Ectodermal cell (in vitro differentiated cells): ENCODE data around the gene NUBPL.
"Not testable (repeated sequence)": the region's sequence is repeated elsewhere in the genome, so short reads cannot be mapped to it uniquely, and the experiment has no call there.

Experiments
- H3K27ac ChIP-seq: 2 replicates; pipeline ENCODE4 v1.7.0; 2013; ENCODE audit warnings: mild to moderate bottlenecking, low read depth, low read length; ENCODE audit not compliant: insufficient read depth, poor library complexity, severe bottlenecking
- H3K27me3 ChIP-seq: 2 replicates; pipeline ENCODE4 v1.7.0; 2013; ENCODE audit warnings: mild to moderate bottlenecking, low read length; ENCODE audit not compliant: insufficient read depth, control insufficient read depth, poor library complexity, severe bottlenecking
- H3K36me3 ChIP-seq: one replicate; pipeline ENCODE4 v1.7.0; 2013; ENCODE audit warnings: low read length; ENCODE audit not compliant: control insufficient read depth, insufficient read depth
- H3K4me1 ChIP-seq: one replicate; pipeline ENCODE4 v1.7.0; 2013; ENCODE audit warnings: low read length; ENCODE audit not compliant: control insufficient read depth, insufficient read depth
- H3K4me3 ChIP-seq: 2 replicates; pipeline ENCODE4 v1.7.0; 2013; ENCODE audit warnings: low read depth, low read length, control low read depth; ENCODE audit not compliant: insufficient read depth
- H3K9me3 ChIP-seq: 2 replicates; pipeline ENCODE4 v1.7.0; 2013; ENCODE audit warnings: mild to moderate bottlenecking, low read length, moderate library complexity; ENCODE audit not compliant: control insufficient read depth
- WGBS, 2 experiments: methylation state at CpG; one replicate each; pipeline ENCODE4 v1.1.7; 2013; ENCODE audit warnings: missing lambda C conversion rate in 2 of 2; 5-methylcytosine and 5-hydroxymethylcytosine counted together

Gene NUBPL

GRCh38 chr14:31855262-31855661 lies 294.1 kb downstream of the NUBPL start:
- H3K9me3 ChIP-seq, result no peaks in the 10 kb centered on the region
- H3K4me1 ChIP-seq, result no peaks in the 10 kb centered on the region
- no peak overlapping the region for H3K27ac ChIP-seq
- H3K27me3 ChIP-seq, result no peaks in the 10 kb centered on the region
- 100% methylated on average over 1 of the region's 1 CpG; no CpG with 5 or more reads in 1 of the 2 experiments for WGBS, 2 experiments
- H3K4me3 ChIP-seq, result no peak overlapping the region
- no peaks in the 10 kb centered on the region for H3K36me3 ChIP-seq

GRCh38 chr14:31856003-31856402 lies 294.8 kb downstream of the NUBPL start:
- not testable (repeated sequence) for H3K27ac ChIP-seq, H3K4me3 ChIP-seq, H3K36me3 ChIP-seq, H3K9me3 ChIP-seq, H3K27me3 ChIP-seq, H3K4me1 ChIP-seq
- WGBS, 2 experiments, result 92 to 100% methylated on average over 2 of the region's 2 CpGs

- H3K36me3 ChIP-seq, result no peaks in the 10 kb centered on the region
- H3K27ac ChIP-seq, result no peak overlapping the region
- H3K4me3 ChIP-seq, result no peak overlapping the region
- WGBS, 2 experiments, result 88 to 100% methylated on average over 1 of the region's 1 CpG
- no peaks in the 10 kb centered on the region for H3K4me1 ChIP-seq
- H3K27me3 ChIP-seq, result no peaks in the 10 kb centered on the region
- H3K9me3 ChIP-seq, result no peaks in the 10 kb centered on the region
Observed at GRCh38 chr14:31858868-31859267, 297.7 kb downstream of the NUBPL start.

- H3K4me3 ChIP-seq, result no peak overlapping the region
- no peaks in the 10 kb centered on the region for H3K4me1 ChIP-seq
- WGBS, 2 experiments, result 94 to 98% methylated on average over 13 of the region's 13 CpGs
- H3K36me3 ChIP-seq, result no peaks in the 10 kb centered on the region
- H3K27ac ChIP-seq, result no peak overlapping the region
- no peaks in the 10 kb centered on the region for H3K27me3 ChIP-seq
- H3K9me3 ChIP-seq, result no peaks in the 10 kb centered on the region
Observed at GRCh38 chr14:31864937-31865855, 304.0 kb downstream of the NUBPL start.

- Histone ChIP-seq H3K9me3 (no peaks in the 10 kb centered on the region), H3K4me1 (no peaks in the 10 kb centered on the region), H3K4me3 (no peak overlapping the region), H3K27me3 (no peaks in the 10 kb centered on the region), H3K27ac (no peak overlapping the region), H3K36me3 (no peaks in the 10 kb centered on the region)
Observed at GRCh38 chr14:31867570-31867969, 306.4 kb downstream of the NUBPL start.

- WGBS, 2 experiments, result 84 to 88% methylated on average over 3 of the region's 3 CpGs
Observed at GRCh38 chr14:31868096-31868495, 306.9 kb downstream of the NUBPL start.

GRCh38 chr14:31876741-31877140 lies 315.5 kb downstream of the NUBPL start:
- no peaks in the 10 kb centered on the region for H3K36me3 ChIP-seq
- H3K27ac ChIP-seq, result no peak overlapping the region
- no peaks in the 10 kb centered on the region for H3K27me3 ChIP-seq
- no peaks in the 10 kb centered on the region for H3K4me1 ChIP-seq
- 95 to 96% methylated on average over 7 of the region's 7 CpGs for WGBS, 2 experiments
- no peaks in the 10 kb centered on the region for H3K9me3 ChIP-seq
- no peak overlapping the region for H3K4me3 ChIP-seq

More at GRCh38 chr14:31868096-31868495, 306.9 kb downstream of the NUBPL start:
- not testable (repeated sequence) for H3K36me3 ChIP-seq, H3K27ac ChIP-seq, H3K9me3 ChIP-seq, H3K4me3 ChIP-seq, H3K27me3 ChIP-seq, H3K4me1 ChIP-seq

GRCh38 chr14:31877255-31877798 lies 316.1 kb downstream of the NUBPL start:
- no peaks in the 10 kb centered on the region for H3K4me1 ChIP-seq
- no peak overlapping the region for H3K4me3 ChIP-seq
- no peaks in the 10 kb centered on the region for H3K27me3 ChIP-seq
- H3K9me3 ChIP-seq, result no peaks in the 10 kb centered on the region
- no peak overlapping the region for H3K27ac ChIP-seq
- H3K36me3 ChIP-seq, result no peaks in the 10 kb centered on the region
- WGBS, 2 experiments, result 94 to 95% methylated on average over 9 of the region's 9 CpGs

GRCh38 chr14:31879661-31880348 lies 318.6 kb downstream of the NUBPL start:
- WGBS, 2 experiments, result 90 to 92% methylated on average over 6 to 7 of the region's 7 CpGs
- Histone ChIP-seq H3K36me3 (no peaks in the 10 kb centered on the region), H3K9me3 (no peaks in the 10 kb centered on the region), H3K27ac (no peak overlapping the region), H3K4me1 (no peaks in the 10 kb centered on the region), H3K27me3 (no peaks in the 10 kb centered on the region), H3K4me3 (no peak overlapping the region)

- no peak overlapping the region for H3K4me3 ChIP-seq
- H3K4me1 ChIP-seq, result no peaks in the 10 kb centered on the region
- WGBS, 2 experiments, result 90 to 92% methylated on average over 4 of the region's 4 CpGs
- no peaks in the 10 kb centered on the region for H3K27me3 ChIP-seq
- H3K36me3 ChIP-seq, result no peaks in the 10 kb centered on the region
- no peaks in the 10 kb centered on the region for H3K9me3 ChIP-seq
- H3K27ac ChIP-seq, result no peak overlapping the region
Observed at GRCh38 chr14:31880935-31881334, 319.7 kb downstream of the NUBPL start.
